ENCODE measurements around the gene RPL28. TPM values are rescaled to one million over a fixed set of nuclear protein-coding genes. Genes with fewer than 3 reads are reported as not detected.

The RPL28 gene
- total and polyA plus RNA-seq, 11 donors, result 196 to 1,391 (median 607) TPM

GRCh38 chr19:55345818-55346724 is 39.7 kb upstream of the RPL28 start:
- DNase-seq (peak; percentile 32 to 75 (median 52)), ATAC-seq (peak in 3 of 4 donors; percentile 26 to 38 (median 27))
- WGBS, 4 donors, result 85 to 87% (median 86%) methylated on average over 35 to 43 of the region's 43 CpGs
- TF ChIP-seq, protein P1, sequence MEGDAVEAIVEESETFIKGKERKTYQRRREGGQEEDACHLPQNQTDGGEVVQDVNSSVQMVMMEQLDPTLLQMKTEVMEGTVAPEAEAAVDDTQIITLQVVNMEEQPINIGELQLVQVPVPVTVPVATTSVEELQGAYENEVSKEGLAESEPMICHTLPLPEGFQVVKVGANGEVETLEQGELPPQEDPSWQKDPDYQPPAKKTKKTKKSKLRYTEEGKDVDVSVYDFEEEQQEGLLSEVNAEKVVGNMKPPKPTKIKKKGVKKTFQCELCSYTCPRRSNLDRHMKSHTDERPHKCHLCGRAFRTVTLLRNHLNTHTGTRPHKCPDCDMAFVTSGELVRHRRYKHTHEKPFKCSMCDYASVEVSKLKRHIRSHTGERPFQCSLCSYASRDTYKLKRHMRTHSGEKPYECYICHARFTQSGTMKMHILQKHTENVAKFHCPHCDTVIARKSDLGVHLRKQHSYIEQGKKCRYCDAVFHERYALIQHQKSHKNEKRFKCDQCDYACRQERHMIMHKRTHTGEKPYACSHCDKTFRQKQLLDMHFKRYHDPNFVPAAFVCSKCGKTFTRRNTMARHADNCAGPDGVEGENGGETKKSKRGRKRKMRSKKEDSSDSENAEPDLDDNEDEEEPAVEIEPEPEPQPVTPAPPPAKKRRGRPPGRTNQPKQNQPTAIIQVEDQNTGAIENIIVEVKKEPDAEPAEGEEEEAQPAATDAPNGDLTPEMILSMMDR (IDR thresholded peaks at IDR 0.05), result no peak
- no peak for TF ChIP-seq POLR2A (IDR thresholded peaks at IDR 0.05)
- H3K27me3 ChIP-seq, result peaks cover 0 to 15% (median 0%) of the 10 kb centered on the region in 9 donors
- peaks cover 0 to 15% (median 5%) of the 10 kb centered on the region in 12 donors for H3K4me1 ChIP-seq
- H3K36me3 ChIP-seq, result peaks cover 0 to 33% (median 15%) of the 10 kb centered on the region in 9 donors
- H3K9me3 ChIP-seq, result no peaks in the 10 kb centered on the region
- H3K4me3 ChIP-seq, result no peak overlapping the region
- intact Hi-C loops (cut with DNase I), result loop anchor here in 1 of 10 donors (2.0 kb wide), 1 partner anchor 35 kb away; no protein-coding TSS in a partner anchor
- no peak overlapping the region for H3K27ac ChIP-seq

DNA sequence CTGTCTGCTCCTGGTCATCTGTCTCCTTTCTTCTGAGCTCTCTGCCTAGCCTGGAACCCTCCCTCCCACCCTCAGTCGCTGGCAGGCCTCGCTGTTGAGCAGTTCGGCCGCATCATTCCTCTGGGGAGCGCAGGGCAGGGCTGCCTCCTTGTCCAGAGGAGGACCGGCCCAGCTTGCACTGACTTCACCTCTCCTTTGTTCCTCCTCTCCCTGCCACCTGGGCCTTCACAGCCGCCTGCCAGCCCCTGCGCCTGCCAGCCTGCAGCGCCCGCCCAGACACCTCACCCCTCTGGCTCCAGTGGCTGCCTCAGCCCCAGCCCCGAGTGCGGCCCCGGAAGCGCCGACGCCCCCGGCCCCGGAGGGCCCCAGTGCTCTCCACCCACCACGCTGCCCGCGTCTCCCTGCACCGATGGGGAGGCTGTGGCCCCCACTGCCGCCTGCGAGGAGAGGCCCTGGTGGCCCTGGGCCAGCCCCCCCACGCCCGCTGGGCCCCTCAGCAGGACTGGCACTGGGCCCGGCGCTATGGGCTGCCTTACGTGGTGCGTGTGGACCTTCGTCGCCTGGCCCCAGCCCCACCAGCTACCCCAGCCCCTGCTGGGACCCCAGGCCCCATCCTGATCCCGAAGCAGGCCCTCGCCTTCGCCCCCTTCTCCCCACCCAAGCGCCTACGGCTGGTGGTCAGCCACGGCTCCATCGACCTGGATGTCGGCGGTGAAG is 38.8 kb upstream of the RPL28 start:
- intact Hi-C loops (cut with DNase I), result no loop called here
- Histone ChIP-seq H3K27ac (no peak overlapping the region), H3K4me3 (no peak overlapping the region), H3K27me3 (peaks cover 0 to 23% (median 8%) of the 10 kb centered on the region in 9 donors), H3K36me3 (peaks cover 0 to 31% (median 15%) of the 10 kb centered on the region in 9 donors), H3K9me3 (no peaks in the 10 kb centered on the region), H3K4me1 (peaks cover 0 to 8% (median 0%) of the 10 kb centered on the region in 12 donors)
- DNase-seq (no peak), ATAC-seq (no peak)
- TF ChIP-seq, protein P1 (IDR thresholded peaks at IDR 0.05), result no peak
- TF ChIP-seq POLR2A (IDR thresholded peaks at IDR 0.05), result no peak
- WGBS, 4 donors, result 89 to 96% (median 89%) methylated on average over 20 to 41 of the region's 41 CpGs

DNA sequence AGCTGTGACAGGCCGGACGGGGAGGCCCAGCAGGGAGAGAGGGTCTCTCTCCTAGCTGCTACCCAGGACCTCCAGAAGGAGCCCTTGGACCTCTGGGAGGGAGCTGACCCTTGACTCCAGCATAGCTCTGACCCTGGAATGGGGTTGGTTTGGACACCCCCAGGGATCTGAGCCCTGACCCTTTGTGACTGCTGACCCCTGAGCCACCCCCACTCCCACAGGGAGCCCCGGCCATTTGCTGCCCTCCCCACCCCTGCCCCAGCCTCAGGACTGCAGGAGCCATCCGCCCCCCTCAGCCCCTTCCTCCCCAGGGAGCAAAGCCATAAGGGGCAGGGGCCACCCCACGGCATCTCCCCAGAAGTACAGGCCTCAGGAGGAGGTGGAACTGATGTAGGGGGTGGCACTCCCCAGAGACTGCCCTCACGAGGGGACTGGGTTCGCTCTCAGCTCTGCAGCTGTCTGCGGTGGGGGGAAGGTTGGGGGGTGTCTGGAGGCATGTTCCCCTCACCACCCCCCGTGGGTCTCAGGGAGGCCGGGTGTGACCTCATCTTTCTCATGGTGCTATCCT is 38.2 kb upstream of the RPL28 start:
- TF ChIP-seq, protein P1 (IDR thresholded peaks at IDR 0.05), result no peak
- TF ChIP-seq POLR2A (IDR thresholded peaks at IDR 0.05), result no peak
- H3K4me3 ChIP-seq, result no peak overlapping the region
- no peak for ATAC-seq
- DNase-seq, result no peak
- H3K36me3 ChIP-seq, result peaks cover 0 to 24% (median 14%) of the 10 kb centered on the region in 9 donors
- no peak overlapping the region for H3K27ac ChIP-seq
- peaks cover 0 to 30% (median 14%) of the 10 kb centered on the region in 9 donors for H3K27me3 ChIP-seq
- peaks cover 0 to 8% (median 0%) of the 10 kb centered on the region in 12 donors for H3K4me1 ChIP-seq
- 77 to 90% (median 81%) methylated on average over 6 to 10 of the region's 10 CpGs for WGBS, 4 donors
- no peaks in the 10 kb centered on the region for H3K9me3 ChIP-seq
- intact Hi-C loops (cut with DNase I), result no loop called here
